Adrenal gland (tissue), 5 donors: Measurements from ENCODE around the gene TANC1.

Experiments
- CTCF ChIP-seq, 6 experiments: fragments of 450-650 bp in 4 of 6; fragments of 200-600 bp in 2 of 6; sonication (generic) in 1 of 6; IDR thresholded peaks; 1 replicate in 5 of 6; 2 replicates in 1 of 6; pipeline versions ENCODE4 v1.5.1 to v1.8.0; 2016 to 2021; ENCODE audit warnings: antibody characterized with exemption in 6 of 6, mild to moderate bottlenecking in 2 of 6, moderate library complexity in 1 of 6
- POLR2A ChIP-seq, 2 donors: fragments of 450-650 bp; IDR thresholded peaks; one replicate each; pipeline ENCODE4 v1.6.1; 2017; ENCODE audit warnings: antibody characterized with exemption in 2 of 2, mild to moderate bottlenecking in 2 of 2, moderate library complexity in 1 of 2
- donor health status: DM: no; HTN: no; CAD: no.

DNA sequence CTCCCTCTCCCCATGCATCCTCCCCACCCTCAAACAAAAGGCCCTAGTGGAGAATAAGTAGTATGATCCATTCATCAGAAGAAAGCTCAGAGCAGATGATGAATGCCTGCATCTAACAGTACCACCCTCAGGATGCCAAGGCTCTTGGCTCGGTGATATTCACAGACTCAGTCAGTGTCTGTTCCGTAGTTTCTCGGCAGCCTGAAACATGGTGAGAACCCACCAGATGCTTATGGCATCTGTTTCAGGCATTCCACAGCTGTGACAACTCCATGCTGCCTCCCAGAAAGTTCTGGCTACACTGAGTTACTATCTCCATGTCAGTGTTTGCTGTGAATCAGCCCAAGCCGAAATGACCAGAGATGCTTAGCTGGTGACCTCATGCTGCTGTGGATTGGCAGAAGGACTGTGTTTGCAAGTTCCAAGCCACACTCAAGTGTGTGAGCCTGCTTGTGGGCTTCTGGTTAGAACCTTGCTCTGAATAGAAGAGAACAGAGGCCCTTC lies 234.2 kb downstream of the TANC1 start:
- TF ChIP-seq CTCF (IDR thresholded peaks at IDR 0.05) (no peak), POLR2A (IDR thresholded peaks at IDR 0.05) (no peak)
